ENCODE data around the gene OOSP1. TPM values are rescaled to one million over a fixed set of nuclear protein-coding genes. Genes with fewer than 3 reads are reported as not detected.

Gene OOSP1
- total and polyA plus RNA-seq, 2 donors (not counting 3 experiments of a cell fraction or from before 2014, with no cell fraction given) = 0.11 TPM; not detected in 1

DNA sequence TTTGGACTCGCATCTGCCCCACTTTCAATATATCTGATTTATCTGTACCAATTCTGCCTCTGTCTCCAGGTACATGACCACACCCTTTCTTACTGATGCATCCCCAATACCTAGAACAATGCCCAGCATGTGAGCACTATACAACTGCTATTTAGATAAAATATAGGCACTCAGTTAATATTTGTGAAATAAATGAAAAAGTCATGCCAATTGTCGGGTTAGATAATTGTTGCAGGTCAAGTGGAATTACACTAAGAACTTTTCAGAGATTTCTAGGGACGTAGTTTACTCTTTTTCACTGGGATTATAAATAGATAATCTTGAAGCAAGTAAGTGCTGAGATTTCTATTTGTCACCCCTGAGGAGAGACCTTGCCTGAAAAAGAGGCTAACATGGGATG, 46.1 kb downstream of the OOSP1 start:
- Histone ChIP-seq H2AFZ (ENCODE audit: low read depth, low read length) (no peak overlapping the region), H3K79me2 (ENCODE audit: control insufficient read depth, insufficient read depth, low read length) (no peaks in the 10 kb centered on the region), H3K9me3 (replicated peaks; ENCODE audit: control insufficient read depth, insufficient read depth, low read length) (no peaks in the 10 kb centered on the region), H3K9me1 (replicated peaks; ENCODE audit: control insufficient read depth, extremely low read depth, insufficient read depth, low read length) (no peaks in the 10 kb centered on the region), H4K20me1 (replicated peaks; ENCODE audit: control insufficient read depth, extremely low read depth, insufficient read depth, low read length) (no peaks in the 10 kb centered on the region), H3K27ac (ENCODE audit: insufficient read depth, low read depth, low read length) (no peak overlapping the region), H3K4me3 (replicated peaks in 1 of 3; ENCODE audit: insufficient read depth in 1 of 3, low read depth in 1 of 3, low read length in 3 of 3) (no peak overlapping the region), H3K4me2 (ENCODE audit: insufficient read depth, low read length) (no peak overlapping the region), H3K4me1 (ENCODE audit: control insufficient read depth, extremely low read depth, insufficient read depth, low read length) (no peaks in the 10 kb centered on the region), H3K9ac (replicated peaks; ENCODE audit: extremely low read depth, insufficient read depth, low read length) (no peak overlapping the region), H3K36me3 (ENCODE audit: control insufficient read depth in 2 of 2, extremely low read depth in 1 of 2, insufficient read depth in 2 of 2, low read length in 2 of 2) (no peaks in the 10 kb centered on the region), H3K27me3 (ENCODE audit: control insufficient read depth in 2 of 2, insufficient read depth in 2 of 2, low read length in 2 of 2) (peaks cover 5% of the 10 kb centered on the region in 2 experiments)
- BruUV-seq (replicated peaks) = no TSS peak
- ChIA-PET CTCF (no interaction called here), POLR2A (no interaction called here)
- intact Hi-C loops (cut with micrococcal nuclease) = no loop called here
- dilution Hi-C loops (cut with MboI; ENCODE audit: extremely low pct_ligation_motif_present, low sequenced_read_pairs) = no loop called here
- FAIRE-seq (no peak), DNase-seq (ENCODE audit: low read depth, low spot score) (no peak)
- TF ChIP-seq EZH2 (IDR thresholded peaks at IDR 0.05; ENCODE audit: borderline replicate concordance, low read depth, low read length, severe bottlenecking) = no peak
- TF ChIP-seq GATA2 (IDR thresholded peaks at IDR 0.05; ENCODE audit: insufficient read depth, insufficient read length, low read depth, low read length) = no peak
- TF ChIP-seq POLR2AphosphoS5 (IDR thresholded peaks at IDR 0.05; ENCODE audit: insufficient read depth, low read depth, low read length) = no peak
- TF ChIP-seq POLR2A (IDR thresholded peaks at IDR 0.05; ENCODE audit: low read depth, low read length) = no peak
- no peak for TF ChIP-seq MAX (IDR thresholded peaks at IDR 0.05; ENCODE audit: insufficient read depth, insufficient read length)
- TF ChIP-seq CTCF (IDR thresholded peaks at IDR 0.05; ENCODE audit: extremely low read depth in 1 of 2, insufficient read depth in 1 of 2, low read depth in 1 of 2, low read length in 2 of 2) = no peak
- no peak for TF ChIP-seq FOS (IDR thresholded peaks at IDR 0.05; ENCODE audit: borderline replicate concordance, insufficient read depth, low read length)
- no peak for TF ChIP-seq JUN (IDR thresholded peaks at IDR 0.05; ENCODE audit: borderline replicate concordance, insufficient read depth, insufficient read length, low read depth)
- no peak for TF ChIP-seq MYC (IDR thresholded peaks at IDR 0.05; ENCODE audit: low read depth, low read length)

All from endothelial cell of umbilical vein (primary cell).